CD4-positive, alpha-beta memory T cell (primary cell): ENCODE measurements around the gene FHL1. TPM values are rescaled to one million over a fixed set of nuclear protein-coding genes. Genes with fewer than 3 reads are reported as not detected.
"Not testable (repeated sequence)": the region's sequence is repeated elsewhere in the genome, so short reads cannot be mapped to it uniquely, and the experiment has no call there.

Source experiments
- CTCF ChIA-PET: fragments of 350-600 bp; sonication (Branson Sonifier 250); formaldehyde crosslinking; loops from one replicate; lab custom pipeline; 2021; ENCODE audit warnings: inconsistent platforms; ENCODE audit not compliant: partially characterized antibody; lab: Charles Lee
- POLR2A ChIA-PET: fragments of 350-600 bp; sonication (Branson Sonifier 250); formaldehyde crosslinking; loops from one replicate; lab custom pipeline; 2021; ENCODE audit not compliant: partially characterized antibody; lab: Charles Lee
- DNase-seq, 5 donors: peaks; one replicate each; pipeline versions ENCODE4 v3.0.0 to v3.0.0-alpha.2; 2020 to 2022; ENCODE audit warnings: mixed read lengths in 1 of 5
- H3K27ac ChIP-seq: one replicate; pipeline ENCODE4 v1.7.0; 2013; ENCODE audit warnings: low read depth, low read length
- H3K27me3 ChIP-seq: 2 replicates; pipeline ENCODE4 v1.7.0; 2013; ENCODE audit warnings: mild to moderate bottlenecking, low read length, moderate library complexity; ENCODE audit not compliant: insufficient read depth
- H3K36me3 ChIP-seq: 2 replicates; pipeline ENCODE4 v1.7.0; 2013; ENCODE audit warnings: mild to moderate bottlenecking, low read length, moderate library complexity; ENCODE audit not compliant: insufficient read depth
- H3K4me1 ChIP-seq: 2 replicates; pipeline ENCODE4 v1.7.0; 2013; ENCODE audit warnings: mild to moderate bottlenecking, low read length, moderate library complexity; ENCODE audit not compliant: insufficient read depth
- H3K4me3 ChIP-seq, 2 donors: one replicate each; pipeline ENCODE4 v1.7.0; 2013; ENCODE audit warnings: low read length in 2 of 2, mild to moderate bottlenecking in 1 of 2
- H3K9me3 ChIP-seq, 2 donors: one replicate each; pipeline ENCODE4 v1.7.0; 2013; ENCODE audit warnings: low read length in 2 of 2, control low read depth in 1 of 2; ENCODE audit not compliant: control insufficient read depth in 1 of 2
- H3K27ac Mint-ChIP-seq, 7 donors: one replicate each; pipeline ENCODE4 v1.8.0; 2020 to 2021; ENCODE audit warnings: mixed read lengths in 7 of 7, mild to moderate bottlenecking in 6 of 7, inconsistent platforms in 3 of 7, moderate library complexity in 3 of 7
- H3K27me3 Mint-ChIP-seq, 2 donors: one replicate each; pipeline ENCODE4 v1.8.0; 2020 to 2021; ENCODE audit warnings: mixed read lengths in 2 of 2
- H3K36me3 Mint-ChIP-seq, 2 donors: one replicate each; pipeline ENCODE4 v1.8.0; 2020 to 2021; ENCODE audit warnings: mixed read lengths in 2 of 2, inconsistent platforms in 1 of 2, mild to moderate bottlenecking in 1 of 2
- H3K4me1 Mint-ChIP-seq, 4 donors: one replicate each; pipeline ENCODE4 v1.8.0; 2020 to 2021; ENCODE audit warnings: mixed read lengths in 4 of 4, mild to moderate bottlenecking in 1 of 4
- H3K4me3 Mint-ChIP-seq, 8 donors: one replicate each; pipeline ENCODE4 v1.8.0; 2020 to 2021; ENCODE audit warnings: mixed read lengths in 8 of 8, mild to moderate bottlenecking in 7 of 8, moderate library complexity in 6 of 8, inconsistent platforms in 3 of 8
- H3K9me3 Mint-ChIP-seq, 8 donors: one replicate each; pipeline ENCODE4 v1.8.0; 2020 to 2021; ENCODE audit warnings: mixed read lengths in 8 of 8, mild to moderate bottlenecking in 5 of 8, inconsistent platforms in 3 of 8, moderate library complexity in 1 of 8
- intact Hi-C: fragments of 100-400 bp; cut with micrococcal nuclease; formaldehyde crosslinking; loops from one replicate; pipeline ENCODE4 v1.15.1; 2023
- polyA plus RNA-seq, 2 donors: library from polyadenylated mRNA; unstranded; fragments of 300-500 nt; fragmentation: Illumina TruSeq; gene quantifications; one replicate each; pipeline ENCODE4 v1.2.3, GENCODE V29; 2021
- total RNA-seq, 2 experiments: library from RNA; stranded (reverse); gene quantifications; one replicate each; pipeline ENCODE4 v1.2.3, GENCODE V29; 2021

FHL1 gene
- 10 to 100 TPM; 32.3 to 32.8 TPM for total RNA-seq
- 10 to 100 TPM; 55.5 to 58.3 TPM for polyA plus RNA-seq

DNA sequence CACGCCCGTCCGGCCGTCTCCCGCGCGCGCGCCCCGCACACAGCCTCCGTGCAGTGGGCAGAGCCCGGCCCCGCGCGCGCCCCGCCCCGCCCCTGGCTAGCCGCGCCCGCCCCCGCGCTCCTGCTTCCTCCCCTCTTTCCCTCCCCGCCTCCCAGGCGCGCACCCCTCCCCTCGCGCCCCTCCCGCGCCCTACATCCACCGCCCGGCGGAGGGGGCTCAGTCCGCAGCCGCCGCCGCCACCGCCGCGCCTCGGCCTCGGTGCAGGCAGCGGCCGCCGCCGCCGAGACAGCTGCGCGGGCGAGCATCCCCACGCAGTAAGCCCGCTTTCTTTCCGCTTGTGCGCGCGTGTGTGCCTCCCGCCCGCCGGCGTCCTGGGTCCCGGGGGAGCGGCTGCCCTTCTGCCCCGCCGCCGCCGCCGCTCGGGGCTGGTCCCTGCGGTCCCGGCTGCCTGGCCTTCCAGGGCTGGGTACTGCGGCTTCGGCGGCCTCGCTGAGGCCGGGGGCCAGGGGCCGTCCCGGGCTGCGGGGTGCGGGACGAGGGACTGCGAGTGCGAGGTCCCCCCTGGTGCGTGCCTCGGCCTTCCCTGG is at the start of gene FHL1:
Gene FHL1 (plus strand): TSS at position 219 of the 587 bp plus-strand sequence.
- POLR2A ChIA-PET = interaction anchor here (1.9 kb wide), 1 partner anchor 82 kb away, joined by 6 read pairs; no protein-coding TSS in a partner anchor
- peaks cover 22 to 61% (median 45%) of the 10 kb centered on the region in 4 donors for H3K4me1 Mint-ChIP-seq

DNA sequence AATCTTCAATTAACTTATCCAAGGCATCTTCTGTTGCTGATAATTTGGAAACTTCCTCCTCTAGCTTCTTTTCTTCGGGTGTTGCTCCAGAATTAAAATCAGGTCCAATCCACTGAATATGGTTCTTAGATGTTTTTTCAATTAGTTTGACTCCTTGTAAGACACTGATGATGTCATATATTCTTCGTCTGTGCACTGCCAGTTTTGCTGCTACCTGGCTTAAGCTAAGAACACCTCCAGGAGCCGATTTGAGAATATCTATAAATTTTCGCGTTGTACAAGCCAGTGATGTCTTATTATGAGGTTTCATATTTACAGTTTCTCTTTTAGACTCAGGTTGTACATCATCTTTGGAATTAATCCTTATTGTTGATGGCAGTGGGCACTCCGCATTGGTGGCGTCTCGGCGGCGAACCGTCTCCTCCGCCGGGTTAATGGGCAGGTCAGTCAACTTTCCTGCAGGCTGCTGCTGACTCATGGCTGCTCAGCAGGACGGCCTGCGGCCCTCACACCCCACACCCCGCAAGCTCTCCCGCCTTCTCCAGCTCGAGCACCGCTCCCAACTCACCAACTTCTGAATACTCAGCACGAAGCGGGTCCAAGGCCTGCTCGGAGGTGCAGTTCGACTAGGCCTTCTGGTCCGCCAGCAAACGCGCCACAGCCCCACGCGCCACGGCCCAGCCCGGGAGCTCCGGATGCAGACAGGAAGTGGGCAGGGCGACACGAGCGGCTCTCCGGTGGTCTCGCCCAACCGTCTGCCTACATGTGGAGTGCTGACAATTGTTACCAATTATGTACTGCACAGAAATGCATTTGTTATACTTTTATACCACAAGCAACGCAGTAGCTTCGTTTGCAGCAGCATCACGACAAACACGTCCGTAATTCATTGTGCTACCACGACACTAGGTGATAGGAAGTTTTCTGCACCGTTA is 49.2 kb upstream of the FHL1 start:
- H3K4me3 Mint-ChIP-seq = no peak overlapping the region
- Histone ChIP-seq H3K9me3 (no peaks in the 10 kb centered on the region), H3K36me3 (no peaks in the 10 kb centered on the region), H3K4me3 (no peak overlapping the region), H3K4me1 (no peaks in the 10 kb centered on the region), H3K27me3 (no peaks in the 10 kb centered on the region), H3K27ac (no peak overlapping the region)
- no peaks in the 10 kb centered on the region for H3K4me1 Mint-ChIP-seq
- H3K9me3 Mint-ChIP-seq = no peaks in the 10 kb centered on the region
- H3K36me3 Mint-ChIP-seq = no peaks in the 10 kb centered on the region
- peak overlapping the region in 1 of 7 donors; percentile 4 for H3K27ac Mint-ChIP-seq
- no peak for DNase-seq
- no peaks in the 10 kb centered on the region for H3K27me3 Mint-ChIP-seq
- ChIA-PET POLR2A (no interaction called here), CTCF (no interaction called here)
- intact Hi-C loops = no loop called here

More for the DNA sequence above, at the start of gene FHL1:
- Mint-ChIP-seq H3K27me3 (no peaks in the 10 kb centered on the region), H3K9me3 (no peaks in the 10 kb centered on the region), H3K36me3 (no peaks in the 10 kb centered on the region), H3K4me3 (peak within 1 kb of the TSS; percentile 87 to 93 (median 90)), H3K27ac (peak within 1 kb of the TSS; percentile 81 to 96 (median 91))
- peak within 1 kb of the TSS; percentile 52 to 65 for H3K4me3 ChIP-seq
- CTCF ChIA-PET = interaction anchor here (1.2 kb wide), 1 partner anchor 119 kb away, joined by 3 read pairs; no protein-coding TSS in a partner anchor
- peak; percentile 50 to 62 (median 57) for DNase-seq
- no peaks in the 10 kb centered on the region for H3K36me3 ChIP-seq
- no peaks in the 10 kb centered on the region for H3K27me3 ChIP-seq
- H3K4me1 ChIP-seq = peaks cover 33% of the 10 kb centered on the region
- no peaks in the 10 kb centered on the region for H3K9me3 ChIP-seq
- H3K27ac ChIP-seq = peak within 1 kb of the TSS; percentile 62
- intact Hi-C loops = loop anchor here (5.0 to 10.0 kb wide), 4 partner anchors 57 to 350 kb away; partner anchors contain the start of genes HTATSF1 and MMGT1

DNA sequence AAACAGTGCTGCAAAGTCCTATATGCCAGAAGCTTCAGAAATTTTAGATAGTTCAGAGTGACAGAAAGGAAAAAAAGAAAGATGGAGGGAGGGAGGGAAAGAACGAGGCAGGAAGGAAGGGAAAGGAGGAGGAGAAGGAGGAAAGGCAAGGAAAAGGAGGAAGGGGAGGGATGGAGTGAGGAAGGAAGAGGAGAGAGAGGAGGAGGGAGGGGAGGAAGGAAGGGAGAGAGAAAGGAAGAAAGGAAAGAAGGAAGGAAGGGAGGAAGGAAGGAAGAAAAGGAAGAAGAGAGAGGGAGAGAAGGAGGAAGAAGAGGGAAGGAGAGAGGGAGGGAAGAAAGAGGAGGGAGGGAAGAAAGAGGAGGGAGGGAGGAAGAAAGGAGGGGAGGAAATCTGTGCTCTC is 42.4 kb upstream of the FHL1 start:
- Mint-ChIP-seq H3K4me3 (no peak overlapping the region), H3K27ac (no peak overlapping the region), H3K9me3 (peaks cover 0 to 8% (median 1%) of the 10 kb centered on the region in 8 donors), H3K27me3 (no peaks in the 10 kb centered on the region), H3K36me3 (no peaks in the 10 kb centered on the region), H3K4me1 (no peaks in the 10 kb centered on the region)
- ChIA-PET CTCF (interaction anchor here (0.9 kb wide), 1 partner anchor 58 kb away, joined by 3 read pairs; no protein-coding TSS in a partner anchor), POLR2A (no interaction called here)
- no peaks in the 10 kb centered on the region for H3K4me1 ChIP-seq
- DNase-seq = no peak
- H3K36me3 ChIP-seq = no peaks in the 10 kb centered on the region
- no peaks in the 10 kb centered on the region for H3K27me3 ChIP-seq
- H3K4me3 ChIP-seq = no peak overlapping the region
- intact Hi-C loops = no loop called here
- H3K27ac ChIP-seq = no peak overlapping the region
- no peaks in the 10 kb centered on the region for H3K9me3 ChIP-seq

DNA sequence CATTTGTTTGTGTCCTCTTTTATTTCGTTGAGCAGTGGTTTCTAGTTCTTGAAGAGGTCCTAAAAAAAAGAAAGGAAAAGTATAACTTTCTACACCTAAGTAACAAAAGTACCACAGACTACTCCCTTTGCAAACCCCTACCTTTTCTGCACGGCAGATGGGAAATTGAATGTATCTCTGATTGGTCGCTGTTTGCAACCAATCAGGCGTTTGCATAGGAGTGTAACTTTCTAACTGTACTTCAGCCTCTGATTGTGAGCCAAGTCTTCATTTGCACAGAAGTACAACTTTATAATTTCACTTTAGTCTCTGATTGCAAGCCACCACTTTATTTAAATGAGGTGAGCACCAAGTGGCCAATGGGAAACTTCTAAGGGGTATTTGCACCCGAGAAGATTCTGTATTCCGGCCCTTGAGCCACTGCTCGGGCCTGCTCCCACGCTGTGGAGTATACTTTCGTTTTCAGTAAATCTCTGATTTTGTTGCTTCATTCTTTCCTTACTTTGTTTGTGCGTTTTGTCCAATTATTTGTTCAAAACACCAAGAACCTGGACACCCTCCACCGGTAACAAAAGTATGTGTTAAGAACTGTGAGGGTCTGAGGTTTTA is 40.3 kb upstream of the FHL1 start:
- H3K4me1 ChIP-seq = no peaks in the 10 kb centered on the region
- H3K36me3 ChIP-seq = no peaks in the 10 kb centered on the region
- intact Hi-C loops = no loop called here
- DNase-seq = no peak
- Mint-ChIP-seq H3K27ac (no peak overlapping the region), H3K36me3 (no peaks in the 10 kb centered on the region), H3K9me3 (peaks cover 0 to 10% (median 1%) of the 10 kb centered on the region in 8 donors), H3K4me3 (peak overlapping the region in 1 of 8 donors; percentile 0), H3K27me3 (no peaks in the 10 kb centered on the region), H3K4me1 (no peaks in the 10 kb centered on the region)
- H3K27me3 ChIP-seq = no peaks in the 10 kb centered on the region
- ChIA-PET CTCF (no interaction called here), POLR2A (no interaction called here)
- no peaks in the 10 kb centered on the region for H3K9me3 ChIP-seq
- H3K4me3 ChIP-seq = no peak overlapping the region
- no peak overlapping the region for H3K27ac ChIP-seq

DNA sequence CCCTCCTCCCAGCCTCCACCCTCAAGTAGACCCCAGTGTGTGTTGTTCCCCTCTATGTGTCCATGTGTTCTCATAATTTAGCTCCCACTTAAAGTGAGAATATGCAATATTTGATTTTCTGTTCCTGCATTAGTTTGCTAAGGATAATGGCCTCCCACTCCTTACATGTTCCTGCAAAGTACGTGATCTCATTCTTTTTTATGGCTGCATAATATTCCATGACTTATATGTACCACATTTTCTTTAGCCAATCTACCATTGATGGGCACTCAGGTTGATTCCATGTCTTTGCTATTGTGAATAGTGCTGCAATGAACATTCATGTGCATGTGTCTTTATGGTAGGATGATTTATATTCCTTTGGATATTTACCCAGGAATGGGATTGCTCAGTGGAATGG is 38.4 kb upstream of the FHL1 start:
- H3K27ac ChIP-seq, H3K4me1 Mint-ChIP-seq, H3K27me3 Mint-ChIP-seq, H3K9me3 ChIP-seq, H3K27ac Mint-ChIP-seq, intact Hi-C loops, H3K4me3 ChIP-seq, H3K9me3 Mint-ChIP-seq, CTCF ChIA-PET, H3K36me3 ChIP-seq, H3K27me3 ChIP-seq, H3K4me1 ChIP-seq, DNase-seq, H3K36me3 Mint-ChIP-seq, POLR2A ChIA-PET, H3K4me3 Mint-ChIP-seq: not testable (repeated sequence)

DNA sequence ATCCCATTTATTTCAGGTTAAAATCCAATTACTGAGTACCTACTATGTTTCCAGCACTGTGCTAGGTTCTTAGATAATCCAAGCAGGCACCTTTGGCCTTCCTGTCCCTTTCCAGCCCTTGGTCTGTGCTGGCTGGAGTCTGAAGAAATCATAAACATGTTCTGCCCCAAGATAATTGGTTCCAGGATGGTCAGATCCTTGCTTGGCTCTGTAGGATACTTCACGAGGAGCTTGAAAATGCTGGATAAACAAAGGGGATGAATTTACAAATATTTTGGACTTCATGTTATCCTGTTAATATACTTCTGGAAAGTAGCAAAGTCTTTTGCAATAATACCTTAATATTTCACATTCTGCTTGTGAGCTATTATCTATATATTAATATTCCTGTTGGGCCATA is 35.0 kb upstream of the FHL1 start:
- no peak for DNase-seq
- H3K27me3 ChIP-seq = no peaks in the 10 kb centered on the region
- Mint-ChIP-seq H3K4me1 (no peaks in the 10 kb centered on the region), H3K9me3 (peaks cover 0 to 10% (median 1%) of the 10 kb centered on the region in 8 donors), H3K27me3 (no peaks in the 10 kb centered on the region), H3K36me3 (no peaks in the 10 kb centered on the region), H3K4me3 (no peak overlapping the region), H3K27ac (no peak overlapping the region)
- H3K9me3 ChIP-seq = no peaks in the 10 kb centered on the region
- H3K4me1 ChIP-seq = no peaks in the 10 kb centered on the region
- ChIA-PET CTCF (interaction anchor here (1.3 kb wide), 1 partner anchor 84 kb away, joined by 4 read pairs; no protein-coding TSS in a partner anchor), POLR2A (no interaction called here)
- H3K27ac ChIP-seq = no peak overlapping the region
- intact Hi-C loops = no loop called here
- no peak overlapping the region for H3K4me3 ChIP-seq
- no peaks in the 10 kb centered on the region for H3K36me3 ChIP-seq

DNA sequence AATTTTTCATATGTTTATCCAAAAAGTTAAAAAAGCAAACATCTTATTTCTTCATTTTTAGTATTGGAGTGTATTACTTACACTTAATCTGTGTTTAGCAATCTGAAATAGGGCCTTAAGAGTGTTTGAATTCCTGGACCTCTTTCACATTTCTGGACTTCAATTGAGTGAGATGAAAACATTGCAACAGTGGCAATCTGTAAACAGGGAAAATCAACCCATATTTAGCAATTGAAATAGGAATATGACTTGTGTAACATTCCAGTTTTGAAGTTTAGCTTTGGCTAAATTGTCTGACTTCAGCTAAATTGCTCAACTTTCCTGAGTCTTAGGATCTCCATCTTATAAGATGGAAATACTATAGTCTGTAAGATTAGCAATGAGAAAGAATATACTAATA is 34.6 kb upstream of the FHL1 start:
- no peak for DNase-seq
- H3K4me1 Mint-ChIP-seq = no peaks in the 10 kb centered on the region
- no peaks in the 10 kb centered on the region for H3K27me3 ChIP-seq
- no peaks in the 10 kb centered on the region for H3K27me3 Mint-ChIP-seq
- H3K4me3 Mint-ChIP-seq = no peak overlapping the region
- no peak overlapping the region for H3K27ac ChIP-seq
- no peaks in the 10 kb centered on the region for H3K9me3 ChIP-seq
- peaks cover 0 to 10% (median 1%) of the 10 kb centered on the region in 8 donors for H3K9me3 Mint-ChIP-seq
- H3K4me3 ChIP-seq = no peak overlapping the region
- H3K36me3 ChIP-seq = no peaks in the 10 kb centered on the region
- intact Hi-C loops = no loop called here
- H3K4me1 ChIP-seq = no peaks in the 10 kb centered on the region
- CTCF ChIA-PET = interaction anchor here (1.3 kb wide), 1 partner anchor 85 kb away, joined by 4 read pairs; no protein-coding TSS in a partner anchor
- POLR2A ChIA-PET = no interaction called here
- H3K27ac Mint-ChIP-seq = no peak overlapping the region
- no peaks in the 10 kb centered on the region for H3K36me3 Mint-ChIP-seq
